ENCODE results near the gene PDE10A. TPM values are rescaled to one million over a fixed set of nuclear protein-coding genes. Genes with fewer than 3 reads are reported as not detected.
A peak's percentile ranks its signal among the peaks of the same experiment; 100 is the strongest.

PDE10A gene
- total and polyA plus RNA-seq, 2 of the 4 experiments (the other 2 are of a cell fraction) = 3.4 to 12.4 TPM

GRCh38 chr6:165447141-165447540, 215.9 kb downstream of the PDE10A start:
- Histone ChIP-seq H3K18ac (ENCODE audit: low read depth, low read length) (no peak overlapping the region), H3K9me1 (ENCODE audit: insufficient read depth, low read length) (peaks cover 2% of the 10 kb centered on the region; the same call in 1 of the 2 replicates), H3K23ac (ENCODE audit: low read depth, low read length) (no peak overlapping the region), H2AFZ (replicated peaks; ENCODE audit: low read length, poor library complexity) (no peak overlapping the region), H2AK5ac (ENCODE audit: low read depth, low read length) (no peak overlapping the region), H3K36me3 (ENCODE audit: control insufficient read depth, insufficient read depth, low read length) (peaks cover 7% of the 10 kb centered on the region; the same call in 1 of the 2 replicates), H2BK5ac (ENCODE audit: low read depth, low read length, poor library complexity, severe bottlenecking) (no peak overlapping the region), H3K4ac (ENCODE audit: low read depth, low read length) (no peak overlapping the region; the same call in 1 of the 2 replicates), H3K9me3 (ENCODE audit: control insufficient read depth, insufficient read depth, low read length) (peaks cover 2% of the 10 kb centered on the region; the same call in 1 of the 2 replicates), H3K79me1 (ENCODE audit: low read depth in 1 of 2, low read length in 2 of 2) (peaks cover 0 to 3% of the 10 kb centered on the region in 2 experiments; a peak in 1 of 4 replicates), H3K14ac (replicated peaks; ENCODE audit: low read depth, low read length) (no peak overlapping the region), H3K9ac (ENCODE audit: low read depth, low read length) (no peak overlapping the region), H4K8ac (ENCODE audit: low read depth in 2 of 2, low read length in 2 of 2) (no peak overlapping the region), H3K4me2 (ENCODE audit: low read depth, low read length) (no peak overlapping the region), H2AK9ac (replicated peaks; ENCODE audit: low read depth, low read length, poor library complexity) (no peak overlapping the region), H4K20me1 (ENCODE audit: insufficient read depth, low read length) (peaks cover 4% of the 10 kb centered on the region; the same call in 1 of the 2 replicates), H3K4me1 (ENCODE audit: control insufficient read depth, insufficient read depth, low read length) (no peaks in the 10 kb centered on the region), H3K56ac (ENCODE audit: extremely low read depth, insufficient read depth, low read length) (no peak overlapping the region), H3K4me3 (ENCODE audit: insufficient read depth, low read depth, low read length) (no peak overlapping the region), H3K27ac (ENCODE audit: insufficient read depth, low read length) (no peak overlapping the region), H4K91ac (ENCODE audit: insufficient read depth, low read depth, low read length) (no peak overlapping the region), H3K27me3 (ENCODE audit: control insufficient read depth, insufficient read depth, low read length) (no peaks in the 10 kb centered on the region), H2BK15ac (ENCODE audit: low read depth, low read length) (no peak overlapping the region), H2BK20ac (ENCODE audit: low read depth, low read length) (no peak overlapping the region), H4K5ac (ENCODE audit: low read depth, low read length) (no peak overlapping the region), H2BK120ac (ENCODE audit: low read depth, low read length) (no peak overlapping the region)
- POLR2A ChIA-PET (ENCODE audit: unreplicated experiment) = no interaction called here
- no peak for TF ChIP-seq RCOR1 (IDR thresholded peaks at IDR 0.05; ENCODE audit: insufficient replicate concordance, low read length)
- no peak for TF ChIP-seq USF2 (IDR thresholded peaks at IDR 0.05; ENCODE audit: low read depth, low read length)
- TF ChIP-seq MAFK (IDR thresholded peaks at IDR 0.05; ENCODE audit: low read depth, low read length) = 0 out of 2 replicates have a peak, but pooled peaks have one; percentile 38
- TF ChIP-seq RFX5 (IDR thresholded peaks at IDR 0.05; ENCODE audit: low read depth, low read length) = no peak
- ATAC-seq (ENCODE audit: low read depth) = no peak
- 80% methylated on average over 1 of the region's 10 CpGs; no CpG with 5 or more reads in 1 of the 2 experiments for WGBS, 2 experiments (ENCODE audit: extremely low coverage in 2 of 2, insufficient read length in 1 of 2)
- no TSS peak for BruUV-seq (replicated peaks)
- in situ Hi-C loops (cut with MboI; ENCODE audit: low sequenced_read_pairs) = loop anchor here (25.0 kb wide), 1 partner anchor 665 kb away; no protein-coding TSS in a partner anchor
- CTCF ChIA-PET = interaction anchor here (0.7 kb wide), 1 partner anchor 19 kb away, joined by 8 read pairs; no protein-coding TSS in a partner anchor
- dilution Hi-C loops (cut with HindIII; ENCODE audit: low sequenced_read_pairs, unreplicated experiment) = no loop called here
- intact Hi-C loops (cut with micrococcal nuclease) = no loop called here
- no peak for DNase-seq
